ENCODE measurements around the gene CFAP70.

CFAP70 gene

GRCh38 chr10:73215749-73216148 lies 142.9 kb downstream of the CFAP70 start:
- TF ChIP-seq FOXM1 (IDR thresholded peaks at IDR 0.05; ENCODE audit: borderline replicate concordance, low read depth): no peak
- no peak for TF ChIP-seq USF1 (IDR thresholded peaks at IDR 0.05)
- no peak for TF ChIP-seq EGR1 (IDR thresholded peaks at IDR 0.05)
- TF ChIP-seq TAF1 (IDR thresholded peaks at IDR 0.05; ENCODE audit: low read depth): no peak
- no peak for TF ChIP-seq CEBPB (IDR thresholded peaks at IDR 0.05)
- TF ChIP-seq REST (IDR thresholded peaks at IDR 0.05; ENCODE audit: low read depth): no peak
- TF ChIP-seq RAD21 (IDR thresholded peaks at IDR 0.05; ENCODE audit: low read depth): no peak

GRCh38 chr10:73211106-73211811 lies 147.4 kb downstream of the CFAP70 start:
- TF ChIP-seq USF1 (IDR thresholded peaks at IDR 0.05): no peak
- TF ChIP-seq EP300 (IDR thresholded peaks at IDR 0.05; ENCODE audit: borderline replicate concordance): no peak
- TF ChIP-seq CEBPB (IDR thresholded peaks at IDR 0.05): no peak
- no peak for TF ChIP-seq REST (IDR thresholded peaks at IDR 0.05; ENCODE audit: low read depth)
- TF ChIP-seq ZBTB7A (IDR thresholded peaks at IDR 0.05; ENCODE audit: low read depth): no peak
- no peak for TF ChIP-seq TEAD4 (IDR thresholded peaks at IDR 0.05)
- no peak for TF ChIP-seq YY1 (IDR thresholded peaks at IDR 0.05; ENCODE audit: low read depth)
- TF ChIP-seq MAX (IDR thresholded peaks at IDR 0.05): no peak
- no peak for TF ChIP-seq CREB1 (IDR thresholded peaks at IDR 0.05; ENCODE audit: low read depth)

- TF ChIP-seq TEAD4 (IDR thresholded peaks at IDR 0.05) (no peak), NFIC (IDR thresholded peaks at IDR 0.05) (no peak), CEBPB (IDR thresholded peaks at IDR 0.05) (no peak), REST (IDR thresholded peaks at IDR 0.05; ENCODE audit: low read depth) (no peak), TCF12 (IDR thresholded peaks at IDR 0.05; ENCODE audit: low read depth) (no peak), USF1 (IDR thresholded peaks at IDR 0.05) (no peak), YY1 (IDR thresholded peaks at IDR 0.05; ENCODE audit: low read depth) (no peak), ZBTB7A (IDR thresholded peaks at IDR 0.05; ENCODE audit: low read depth) (no peak), FOXM1 (IDR thresholded peaks at IDR 0.05; ENCODE audit: borderline replicate concordance, low read depth) (no peak), EP300 (IDR thresholded peaks at IDR 0.05; ENCODE audit: borderline replicate concordance) (no peak), EGR1 (IDR thresholded peaks at IDR 0.05) (no peak), RAD21 (IDR thresholded peaks at IDR 0.05; ENCODE audit: low read depth) (no peak), TAF1 (IDR thresholded peaks at IDR 0.05; ENCODE audit: low read depth) (no peak), CREB1 (IDR thresholded peaks at IDR 0.05; ENCODE audit: low read depth) (no peak), MAX (IDR thresholded peaks at IDR 0.05) (no peak)
Measured at GRCh38 chr10:73210395-73211105, 148.1 kb downstream of the CFAP70 start.

GRCh38 chr10:73209705-73210104 lies 149.0 kb downstream of the CFAP70 start:
- TF ChIP-seq USF1 (IDR thresholded peaks at IDR 0.05) (peak; percentile 78), TCF12 (IDR thresholded peaks at IDR 0.05; ENCODE audit: low read depth) (no peak)
